HG02970 (cell line): ENCODE results near the gene ESPN.

Experiments used
- ATAC-seq: cut with Tn5 transposase; IDR thresholded peaks from one replicate; pipeline ENCODE4 v1.9.1; 2021; ENCODE audit warnings: mild to moderate bottlenecking, moderate library complexity, moderate number of reproducible peaks; ENCODE audit not compliant: unreplicated experiment, low FRiP score

ESPN gene

DNA sequence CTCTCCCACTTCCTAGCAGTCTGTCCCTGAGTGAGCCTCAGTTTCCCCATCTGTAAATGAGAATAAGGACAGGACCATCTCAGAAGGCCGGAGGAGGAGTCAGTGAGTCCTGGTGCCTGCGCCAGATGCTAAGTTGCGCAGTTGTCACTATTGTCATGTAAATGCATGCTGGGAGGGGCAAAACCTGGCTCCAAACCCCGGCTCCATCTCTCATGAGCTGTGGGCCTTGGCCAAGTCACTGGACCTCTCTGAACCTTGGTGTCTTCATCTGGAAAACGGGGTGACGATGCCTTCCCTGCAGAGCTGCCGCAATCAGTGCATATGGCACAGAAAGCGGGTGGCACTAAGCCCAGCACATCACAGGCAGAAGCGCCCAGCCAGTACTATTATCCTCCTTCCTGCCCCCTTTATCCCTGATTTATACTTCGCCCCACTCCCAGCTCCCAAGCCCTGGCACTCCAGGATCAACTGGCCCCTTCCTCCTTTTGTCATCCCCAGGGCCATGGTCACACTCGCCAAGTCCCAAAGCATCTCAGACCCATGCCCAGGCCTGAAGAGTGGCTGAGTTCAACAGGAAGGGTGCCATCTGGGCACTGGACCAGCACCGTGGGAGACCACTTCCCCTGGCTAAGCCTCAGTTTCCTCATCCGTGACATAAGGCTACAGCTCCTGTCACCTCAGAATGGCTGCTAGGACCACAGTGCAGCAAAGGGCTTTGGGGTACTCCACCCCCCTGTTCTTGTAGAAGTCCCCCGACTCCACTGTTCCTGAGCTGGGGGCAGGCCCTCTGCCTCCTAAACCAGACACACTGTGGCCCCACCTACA, 71.2 kb downstream of the ESPN start:
- no peak for ATAC-seq

GRCh38 chr1:6496365-6496721, 71.8 kb downstream of the ESPN start:
- no peak for ATAC-seq

GRCh38 chr1:6496890-6497214, 72.3 kb downstream of the ESPN start:
- no peak for ATAC-seq

- ATAC-seq, result no peak
Measured at GRCh38 chr1:6497215-6497866, 72.8 kb downstream of the ESPN start.

GRCh38 chr1:6497867-6498575, 73.4 kb downstream of the ESPN start:
- ATAC-seq, result no peak

- no peak for ATAC-seq
Measured at GRCh38 chr1:6498576-6499111, 74.1 kb downstream of the ESPN start.

- ATAC-seq, result no peak
Measured at GRCh38 chr1:6499296-6499695, 74.7 kb downstream of the ESPN start.

DNA sequence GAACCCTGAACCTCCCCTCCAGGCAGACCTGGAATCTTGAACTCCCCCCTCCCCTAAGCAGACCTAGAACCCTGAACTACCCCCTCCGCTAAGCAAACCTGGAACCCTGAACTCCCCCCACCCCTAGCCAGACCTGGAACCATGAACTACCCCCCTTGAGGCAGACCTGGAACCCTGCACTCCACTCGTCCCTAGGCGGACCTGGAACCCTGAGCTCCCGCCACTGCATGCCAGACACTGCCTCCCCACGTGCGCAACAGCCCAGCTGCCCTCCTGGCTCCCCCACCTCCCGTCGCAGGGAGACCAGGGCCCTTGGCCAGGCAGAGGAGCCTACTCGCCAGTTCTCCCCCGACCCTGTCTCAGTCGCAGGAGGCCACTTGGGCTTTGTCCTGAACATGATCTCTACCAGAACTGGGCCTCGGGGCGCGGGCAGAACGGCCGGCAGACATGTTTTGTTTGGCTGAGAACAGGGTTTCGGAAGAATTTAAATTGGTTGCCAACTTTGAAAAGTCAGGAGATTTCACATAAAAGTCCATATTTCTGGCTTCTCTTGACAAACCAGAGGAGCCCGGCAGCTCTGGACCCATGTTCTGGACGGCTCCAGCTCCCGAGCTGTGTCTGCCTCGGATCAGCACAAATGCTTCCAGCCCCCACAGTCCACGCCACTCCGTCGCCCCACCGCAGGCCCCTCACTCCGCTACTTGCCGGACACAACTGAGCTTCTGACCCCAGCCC, 76.1 kb downstream of the ESPN start:
- no peak for ATAC-seq

GRCh38 chr1:6501279-6501813, 76.8 kb downstream of the ESPN start:
- ATAC-seq, result no peak

DNA sequence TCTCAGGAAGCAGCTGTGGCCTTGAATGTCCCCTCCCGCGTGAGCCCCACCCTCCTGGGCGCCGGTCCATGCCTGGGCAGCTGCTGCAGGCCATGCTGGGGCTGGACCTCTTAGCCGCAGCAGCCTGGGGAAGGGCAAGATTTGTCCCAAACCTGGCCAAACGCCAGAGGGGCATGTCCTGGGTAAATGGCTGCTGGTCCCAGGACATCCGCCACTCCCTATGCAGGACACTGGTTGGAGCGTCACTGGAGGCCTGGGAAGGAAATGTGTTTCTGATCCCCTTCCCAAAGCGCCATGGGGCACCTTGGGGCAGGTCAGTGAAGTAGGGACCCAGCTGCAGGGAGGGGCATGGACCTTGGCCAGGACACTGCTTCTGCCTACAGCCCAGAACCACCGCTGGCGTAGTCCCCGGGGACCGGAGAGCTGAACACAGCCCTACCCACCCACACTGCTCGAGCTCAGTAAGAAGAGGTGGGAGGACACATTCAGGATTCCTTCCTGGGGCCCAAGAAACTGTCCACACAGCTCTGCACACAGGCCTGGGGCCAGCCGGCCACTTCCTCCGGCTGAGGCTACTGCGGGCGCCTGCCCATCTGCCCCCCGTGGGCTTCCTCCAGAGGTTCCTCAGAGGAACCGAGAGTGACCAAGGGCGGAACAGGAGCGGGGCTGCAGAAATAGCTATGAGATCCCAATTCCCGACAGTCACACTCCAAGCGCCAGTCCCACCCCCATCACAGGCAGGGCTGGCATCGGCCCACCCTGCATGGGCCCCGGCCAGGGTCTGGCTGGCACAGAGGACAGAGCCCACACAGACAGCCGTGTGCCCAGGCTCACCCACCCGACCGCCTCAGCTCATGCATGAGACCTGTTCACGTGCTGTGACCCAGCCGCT, 77.7 kb downstream of the ESPN start:
- no peak for ATAC-seq

DNA sequence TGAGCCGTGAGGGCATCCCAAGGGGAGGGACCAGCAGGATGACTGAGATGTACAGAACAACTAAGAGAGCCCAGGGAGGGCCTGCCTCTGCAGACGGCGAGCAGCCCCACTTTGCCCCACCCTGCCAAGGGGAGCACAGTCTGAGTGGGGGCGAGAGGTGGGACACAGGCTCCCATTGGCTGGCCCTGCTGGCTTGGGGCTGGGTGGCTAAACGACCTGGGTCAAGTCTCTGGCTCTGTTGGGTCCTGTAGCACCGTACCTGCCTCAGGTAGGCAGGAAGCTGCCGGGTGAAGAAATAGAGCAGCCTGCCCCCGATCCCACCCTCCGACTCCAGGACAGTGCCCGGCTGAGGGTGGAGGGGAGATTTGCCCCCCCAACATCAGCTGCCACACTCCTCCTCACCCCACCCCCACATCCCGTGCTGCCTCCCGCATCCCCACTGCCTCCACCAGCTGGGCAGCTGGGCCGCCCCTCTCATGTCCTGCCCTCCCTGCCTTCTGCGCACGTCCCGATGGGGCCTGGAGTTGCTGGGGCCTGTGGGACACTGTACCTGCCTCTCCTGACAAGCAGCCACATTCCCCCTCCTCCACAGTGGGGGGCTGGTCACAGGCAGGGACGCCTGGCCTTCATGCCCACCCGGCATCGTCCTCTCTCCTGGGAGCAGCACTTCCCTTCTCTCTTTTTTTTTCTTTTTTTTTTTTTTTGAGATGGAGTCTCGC, 79.5 kb downstream of the ESPN start:
- no peak for ATAC-seq

- ATAC-seq, result no peak
Measured at GRCh38 chr1:6504887-6505286, 80.3 kb downstream of the ESPN start.

- no peak for ATAC-seq
Measured at GRCh38 chr1:6505367-6506209, 81.0 kb downstream of the ESPN start.

DNA sequence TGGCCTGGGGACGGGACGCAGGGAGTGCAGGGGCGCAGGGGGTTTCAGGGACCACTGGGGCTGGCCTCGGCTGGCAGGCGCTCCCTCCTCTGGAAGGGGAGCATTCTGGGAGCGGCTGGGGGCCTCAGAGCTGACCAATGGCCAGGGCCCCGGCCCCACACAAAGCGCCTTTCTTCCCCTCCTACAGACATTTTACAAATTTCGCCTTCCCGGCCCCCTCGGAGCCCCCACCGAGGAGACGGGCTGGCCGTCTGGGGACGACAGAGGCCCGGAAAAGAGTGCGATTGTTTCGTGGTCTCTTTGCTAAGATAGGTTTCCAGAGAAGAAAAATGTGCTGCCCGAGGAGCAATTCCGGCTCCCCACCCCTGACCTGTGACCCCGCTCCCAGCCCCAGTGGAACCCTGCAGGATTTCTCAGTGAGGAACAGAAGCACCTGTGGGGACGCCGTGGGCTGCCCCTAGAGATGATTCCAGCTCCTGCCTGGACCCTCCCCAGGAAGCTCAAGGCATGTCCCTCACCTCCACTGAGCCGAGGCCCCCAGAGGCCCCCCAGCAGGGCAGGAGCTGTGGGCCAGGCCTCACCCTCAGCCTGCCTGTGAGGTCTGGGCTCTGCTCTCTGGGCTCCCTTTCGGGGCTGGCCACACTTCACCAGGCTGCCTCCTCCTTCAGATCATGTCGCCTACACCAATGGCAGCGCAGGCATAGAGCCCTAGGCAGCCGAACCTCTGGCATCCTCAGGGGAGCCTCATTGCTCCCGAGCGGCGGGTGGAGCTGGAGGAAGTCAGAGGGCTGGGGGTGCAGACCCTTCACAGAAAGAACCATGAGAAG, 81.8 kb downstream of the ESPN start:
- ATAC-seq, result no peak

DNA sequence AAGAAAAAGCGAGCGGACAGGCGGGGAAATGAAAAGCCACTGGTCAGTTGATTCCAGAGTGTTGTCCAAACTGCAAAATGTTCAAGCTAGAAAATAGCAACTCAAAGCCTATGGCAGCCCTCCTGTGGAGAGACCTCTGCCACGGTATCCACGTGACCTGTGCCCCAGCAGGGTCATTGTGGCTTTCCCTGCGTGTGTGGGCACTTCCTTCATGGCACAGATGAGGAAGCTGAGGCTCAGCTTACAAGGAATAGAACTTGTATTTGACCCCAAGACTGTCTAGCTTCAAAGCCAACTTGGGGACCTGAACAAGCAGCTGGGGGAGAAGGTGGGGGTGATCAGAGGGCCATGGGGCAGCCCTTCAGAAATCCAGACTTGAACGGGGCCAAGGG, 82.5 kb downstream of the ESPN start:
- ATAC-seq, result no peak

GRCh38 chr1:6507461-6507911, 82.9 kb downstream of the ESPN start:
- ATAC-seq, result no peak
